DMS53 (cell line): ENCODE data around the gene FABP2.
"Not testable (repeated sequence)": the region's sequence is repeated elsewhere in the genome, so short reads cannot be mapped to it uniquely, and the experiment has no call there.

Experiments used
- DNase-seq: peaks from one replicate; lab custom pipeline; 2025; lab: John Stamatoyannopoulos, UW

Gene FABP2

DNA sequence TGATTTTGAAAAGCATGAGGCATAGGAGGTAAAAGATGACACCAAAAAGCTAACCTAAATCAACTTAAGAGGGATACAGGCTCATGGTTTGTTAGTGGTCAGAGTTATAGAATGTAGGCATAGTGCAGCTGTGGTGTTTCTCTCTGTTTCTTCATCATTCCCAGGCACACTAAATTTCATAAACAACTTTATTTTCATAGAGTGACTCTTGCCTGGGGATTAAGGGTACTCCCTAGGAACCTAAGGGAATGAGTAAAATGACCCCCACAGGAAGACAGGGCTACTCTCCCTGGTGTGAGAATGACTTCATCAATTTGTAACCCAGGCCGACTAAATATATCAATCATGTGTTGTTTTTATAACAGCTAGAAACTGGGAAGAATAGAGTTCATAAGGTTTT, 11.1 kb downstream of the FABP2 start:
- DNase-seq, result no peak

DNA sequence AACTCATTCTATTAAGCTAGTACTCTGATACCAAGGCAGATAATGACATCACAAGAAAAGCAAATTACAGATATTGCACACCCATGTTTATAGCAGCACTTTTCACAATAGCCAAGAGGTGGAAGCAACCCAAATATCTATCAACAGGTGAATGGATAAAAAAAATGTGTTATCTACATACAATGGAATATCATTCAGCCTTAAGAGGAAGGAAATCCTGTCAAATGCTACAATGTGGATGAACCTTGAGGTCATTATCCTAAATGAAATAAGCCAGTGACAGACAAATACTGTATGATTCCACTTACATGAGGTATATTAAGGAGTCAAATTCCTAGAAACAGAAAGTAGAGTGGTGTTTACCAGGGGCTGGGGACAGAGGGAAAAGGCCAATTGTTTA, 14.3 kb downstream of the FABP2 start:
- DNase-seq, result no peak

GRCh38 chr4:119304431-119304830, 17.5 kb downstream of the FABP2 start:
- DNase-seq, result no peak

DNA sequence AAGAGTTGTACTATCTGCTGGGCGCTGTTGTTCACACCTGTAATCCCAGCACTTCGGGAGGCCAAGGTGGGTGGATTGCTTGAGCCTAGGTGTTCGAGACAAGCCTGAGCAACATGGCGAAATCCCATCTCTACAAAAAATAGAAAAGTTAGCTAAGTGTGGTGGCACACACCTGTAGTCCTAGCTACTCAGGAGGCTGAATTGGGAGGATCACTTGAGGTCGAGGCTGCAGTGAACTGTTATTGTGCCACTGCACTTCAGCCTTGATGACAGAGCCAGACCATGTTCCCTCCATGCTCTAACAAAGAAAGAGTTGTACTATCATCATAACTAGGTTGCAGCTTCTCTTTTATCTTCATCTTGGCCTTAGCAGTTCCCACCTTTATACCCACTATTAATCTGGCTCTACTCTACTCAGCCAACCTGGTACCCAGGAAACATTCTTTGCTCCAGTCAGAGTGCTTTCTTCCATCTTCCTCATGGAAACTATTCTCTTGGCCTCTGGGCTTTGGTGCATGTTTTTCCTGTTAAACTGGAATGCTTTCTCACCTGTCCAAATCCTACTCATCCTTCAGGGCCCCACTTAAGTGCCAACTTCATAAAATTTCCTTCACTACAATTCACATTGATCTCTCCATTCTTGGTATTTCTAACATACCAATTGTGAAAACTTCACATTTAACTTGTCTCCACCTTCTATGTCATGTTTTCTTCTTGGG, 18.2 kb downstream of the FABP2 start:
- no peak for DNase-seq

DNA sequence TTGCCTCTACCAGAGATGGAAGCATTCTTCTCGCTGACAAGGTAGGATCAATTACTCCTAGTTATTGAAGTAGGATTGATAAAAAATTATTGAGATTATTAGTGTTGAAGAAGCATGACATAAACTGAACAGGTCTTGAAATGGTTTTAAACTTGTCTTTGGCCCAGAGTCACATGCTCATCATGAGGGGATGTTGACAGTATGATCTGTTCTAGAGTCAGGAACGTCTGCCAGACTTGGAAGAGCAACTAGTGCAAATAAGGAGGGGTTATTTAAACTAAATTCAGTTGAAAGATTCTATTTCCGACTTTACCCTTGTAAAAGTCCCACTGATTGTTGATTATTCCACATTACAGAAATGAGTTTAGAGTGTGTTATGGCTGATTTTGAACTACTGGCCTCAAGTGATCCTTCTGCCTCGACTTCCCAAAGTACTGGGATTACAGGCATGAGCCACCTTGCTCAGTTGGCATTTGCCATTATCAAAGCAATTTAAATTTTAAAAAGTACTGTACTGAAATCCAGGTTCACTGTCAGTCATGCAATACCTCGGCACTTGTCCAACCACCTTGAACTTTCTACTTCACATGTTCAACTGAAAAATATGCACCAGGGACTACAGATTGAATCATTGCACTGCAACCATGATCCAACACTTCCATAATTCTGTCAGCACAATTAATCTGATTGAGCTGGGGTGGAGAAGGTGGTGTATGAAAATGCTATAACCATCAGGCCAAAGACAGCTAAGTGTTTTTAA, 19.7 kb downstream of the FABP2 start:
- DNase-seq, result no peak

- no peak for DNase-seq
These were observed 21.6 kb downstream of the FABP2 start for GRCh38 chr4:119300101-119300978.

- DNase-seq, result no peak
These were observed 22.2 kb downstream of the FABP2 start for GRCh38 chr4:119299741-119300100.

DNA sequence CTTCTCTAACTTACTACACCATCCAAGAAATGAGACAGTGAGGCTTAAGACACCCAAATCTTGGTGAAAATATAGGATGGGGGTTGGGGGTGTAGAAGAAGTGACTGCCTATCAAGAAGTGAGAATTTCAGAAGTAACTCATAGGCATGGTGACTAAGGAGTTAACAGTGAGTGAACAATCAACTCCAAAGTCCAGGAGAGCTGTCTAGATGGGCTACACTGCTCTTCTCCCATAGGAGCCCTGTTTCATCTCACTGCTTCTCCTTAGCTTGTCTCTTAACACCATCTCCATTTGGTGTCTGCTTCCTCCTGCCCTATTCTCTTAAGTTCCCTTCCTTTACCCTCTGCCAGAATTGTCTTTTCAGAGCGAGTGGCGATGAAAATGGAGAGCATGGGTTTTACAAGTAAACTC, 22.7 kb downstream of the FABP2 start:
- no peak for DNase-seq

DNA sequence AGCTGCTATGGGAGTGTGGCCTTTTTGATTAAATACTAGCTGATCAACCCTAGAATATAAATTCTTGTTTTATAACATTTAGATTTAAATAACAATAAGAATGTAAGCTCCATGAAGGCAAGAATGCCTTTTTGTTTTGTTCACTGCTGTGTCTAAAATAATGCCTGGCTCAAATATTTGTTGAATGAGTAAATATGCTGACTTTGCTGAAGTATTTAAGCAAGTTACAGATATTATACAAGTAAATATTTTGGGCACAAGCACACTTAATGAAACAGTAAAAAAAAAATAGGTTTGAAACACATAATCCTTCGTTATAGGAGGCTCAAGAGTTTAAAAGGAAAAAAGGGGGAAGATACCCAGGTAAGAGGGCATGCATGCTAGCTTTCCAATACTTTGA, 24.1 kb downstream of the FABP2 start:
- DNase-seq, result no peak

GRCh38 chr4:119296356-119296755, 25.6 kb downstream of the FABP2 start:
- DNase-seq, result no peak

- DNase-seq, result no peak
These were observed 31.3 kb downstream of the FABP2 start for GRCh38 chr4:119290598-119290997.

DNA sequence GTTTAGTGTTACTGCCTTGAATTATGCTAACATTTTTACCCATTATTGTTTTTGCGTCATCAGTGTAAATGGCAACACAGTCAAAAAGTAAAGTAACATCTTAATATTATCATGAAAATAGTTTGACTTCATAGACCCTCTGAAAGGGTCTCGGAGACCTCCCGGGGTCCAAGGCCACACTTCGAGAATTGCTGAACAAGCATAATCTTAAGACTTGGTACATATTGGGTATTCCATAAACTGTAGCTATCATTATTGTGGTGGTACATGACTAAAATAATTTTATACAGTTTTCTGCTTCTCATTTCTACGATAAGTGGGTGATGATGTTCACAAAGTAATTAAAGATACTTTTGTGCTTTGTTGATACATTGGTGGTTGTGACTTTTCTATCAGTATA, 32.6 kb downstream of the FABP2 start:
- no peak for DNase-seq

- no peak for DNase-seq
These were observed 35.4 kb downstream of the FABP2 start for GRCh38 chr4:119286377-119287002.

DNA sequence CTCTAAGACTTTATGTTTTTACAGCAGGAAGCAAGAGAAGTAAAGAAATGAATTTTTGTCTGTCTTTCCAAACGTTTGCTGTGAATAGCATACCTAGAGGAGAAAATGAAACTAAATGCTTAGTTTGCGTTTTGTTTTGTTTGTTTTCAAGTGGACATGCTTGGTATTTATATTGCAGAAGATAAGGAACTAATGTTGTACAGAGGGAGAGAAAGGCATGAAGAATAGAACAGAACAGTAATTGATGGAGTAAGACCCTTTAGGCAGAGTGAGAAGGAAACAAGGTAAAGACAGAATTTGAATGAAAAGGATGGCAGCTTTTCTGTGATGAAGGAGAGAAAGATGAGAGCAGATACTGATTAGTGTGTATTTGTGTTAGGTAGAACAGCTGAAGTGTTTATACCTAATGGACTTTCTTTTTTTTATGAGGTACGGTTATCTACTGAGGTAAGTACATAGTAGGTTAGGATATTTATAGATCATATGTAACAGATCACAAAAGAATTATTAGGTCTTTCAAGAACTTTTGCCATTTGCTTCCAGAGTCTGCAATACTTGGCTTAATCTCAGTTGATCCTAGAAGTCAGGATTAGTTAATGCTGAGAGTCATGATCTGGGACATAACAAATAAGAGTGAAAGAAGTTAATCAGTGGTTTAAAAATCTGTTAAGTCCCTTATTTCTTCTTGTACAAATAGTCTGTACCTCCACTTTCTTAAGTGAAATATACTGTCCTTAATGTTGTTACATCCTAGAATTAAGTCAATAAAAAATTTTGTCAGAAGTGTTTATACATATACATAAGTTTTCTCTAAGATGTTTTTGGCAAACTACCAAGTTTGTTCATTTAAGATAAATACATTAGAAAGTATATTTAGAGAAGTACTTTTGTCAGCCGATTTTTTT, 36.8 kb downstream of the FABP2 start:
- no peak for DNase-seq

- no peak for DNase-seq
These were observed 40.5 kb downstream of the FABP2 start for GRCh38 chr4:119281393-119281792.

DNA sequence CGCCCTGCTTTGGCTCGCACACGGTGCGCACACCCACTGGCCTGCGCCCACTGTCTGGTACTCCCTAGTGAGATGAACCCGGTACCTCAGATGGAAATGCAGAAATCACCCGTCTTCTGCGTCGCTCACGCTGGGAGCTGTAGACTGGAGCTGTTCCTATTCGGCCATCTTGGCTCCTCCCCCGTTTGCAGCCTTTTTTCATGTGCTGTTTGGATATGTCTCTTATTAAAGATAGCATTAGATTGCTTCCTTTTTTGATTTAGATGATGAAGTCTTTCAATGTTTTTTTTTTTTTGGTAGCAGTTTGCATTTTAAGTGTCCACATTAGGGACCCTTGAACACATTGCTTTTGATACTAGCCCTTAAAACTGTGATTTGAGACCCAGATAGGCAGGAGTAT, 42.0 kb downstream of the FABP2 start:
- DNase-seq, result not testable (repeated sequence)

DNA sequence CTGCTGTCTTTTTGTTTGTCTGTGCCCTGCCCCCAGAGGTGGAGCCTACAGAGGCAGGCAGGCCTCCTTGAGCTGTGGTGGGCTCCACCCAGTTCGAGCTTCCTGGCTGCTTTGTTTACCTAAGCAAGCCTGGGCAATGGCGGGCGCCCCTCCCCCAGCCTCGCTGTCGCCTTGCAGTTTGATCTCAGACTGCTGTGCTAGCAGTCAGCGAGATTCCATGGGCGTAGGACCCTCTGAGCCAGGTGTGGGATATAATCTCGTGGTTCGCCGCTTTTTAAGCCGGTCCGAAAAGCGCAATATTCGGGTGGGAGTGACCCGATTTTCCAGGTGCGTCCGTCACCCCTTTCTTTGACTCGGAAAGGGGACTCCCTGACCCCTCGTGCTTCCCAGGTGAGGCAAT, 42.4 kb downstream of the FABP2 start:
- DNase-seq, result not testable (repeated sequence)

DNA sequence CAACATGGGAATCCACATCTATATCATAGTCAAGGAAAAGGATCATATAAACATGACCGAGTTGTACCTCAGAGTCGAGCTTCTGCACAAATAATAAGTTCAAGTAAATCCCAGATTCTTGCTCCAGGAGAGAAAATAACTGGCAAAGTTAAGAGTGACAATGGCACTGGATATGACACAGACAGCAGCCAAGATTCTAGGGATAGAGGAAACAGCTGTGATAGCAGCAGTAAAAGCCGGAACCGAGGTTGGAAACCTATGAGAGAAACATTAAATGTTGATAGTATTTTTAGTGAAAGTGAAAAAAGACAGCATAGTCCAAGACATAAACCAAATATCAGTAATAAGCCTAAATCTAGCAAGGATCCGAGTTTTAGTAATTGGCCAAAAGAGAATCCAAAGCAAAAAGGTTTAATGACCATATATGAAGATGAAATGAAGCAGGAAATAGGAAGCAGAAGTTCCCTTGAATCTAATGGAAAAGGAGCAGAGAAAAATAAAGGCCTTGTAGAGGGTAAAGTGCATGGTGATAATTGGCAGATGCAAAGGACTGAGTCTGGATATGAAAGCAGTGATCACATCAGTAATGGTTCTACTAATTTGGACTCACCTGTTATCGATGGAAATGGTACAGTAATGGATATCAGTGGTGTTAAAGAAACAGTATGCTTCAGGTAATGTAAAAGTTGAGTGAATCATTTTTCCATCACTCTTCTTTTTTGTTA, 50.4 kb downstream of the FABP2 start:
- DNase-seq, result no peak

- DNase-seq, result no peak
These were observed 53.5 kb downstream of the FABP2 start for GRCh38 chr4:119268466-119268865.
